WTC11 (cell line): Measurements from ENCODE around the gene SLC6A5.

Source experiments
- FOXK1 ChIP-seq: sonication (generic); formaldehyde crosslinking; IDR thresholded peaks from 2 replicates; pipeline ENCODE4 v1.8.0; 2022; ENCODE audit warnings: mild to moderate bottlenecking, moderate library complexity, missing genetic modification reagents
- NFATC4 ChIP-seq: fragments of 250-450 bp; sonication (Bioruptor Pico); IDR thresholded peaks from 2 replicates; pipeline ENCODE4 v1.9.0; 2021; ENCODE audit warnings: mild to moderate bottlenecking
- NFE2L1 ChIP-seq: sonication (generic); formaldehyde crosslinking; IDR thresholded peaks from 2 replicates; pipeline ENCODE4 v1.8.1; 2023; ENCODE audit warnings: missing genetic modification reagents
- NFYB ChIP-seq: sonication (generic); formaldehyde crosslinking; conservative IDR thresholded peaks from 2 replicates; pipeline ENCODE4 v1.8.0; 2022; ENCODE audit warnings: low read depth, missing genetic modification reagents
- SMAD4 ChIP-seq: sonication (generic); formaldehyde crosslinking; IDR thresholded peaks from 2 replicates; pipeline ENCODE4 v1.8.0; 2022; ENCODE audit warnings: mild to moderate bottlenecking, missing genetic modification reagents
- TCF7 ChIP-seq: sonication (generic); formaldehyde crosslinking; IDR thresholded peaks from 2 replicates; pipeline ENCODE4 v1.8.0; 2022; ENCODE audit warnings: mild to moderate bottlenecking, low read depth, missing genetic modification reagents, moderate library complexity
- ZBTB21 ChIP-seq: sonication (generic); formaldehyde crosslinking; IDR thresholded peaks from 2 replicates; pipeline ENCODE4 v1.8.1; 2023; ENCODE audit warnings: mild to moderate bottlenecking, missing genetic modification reagents, borderline replicate concordance
- ZNF416 ChIP-seq: fragments of 250-450 bp; sonication (Bioruptor Pico); IDR thresholded peaks from 2 replicates; pipeline ENCODE4 v1.9.0; 2021; ENCODE audit warnings: mild to moderate bottlenecking, inconsistent platforms
- TF ChIP-seq, protein P1 (sequence below): sonication (generic); formaldehyde crosslinking; IDR thresholded peaks from 2 replicates; pipeline ENCODE4 v1.8.0; 2022; ENCODE audit warnings: mild to moderate bottlenecking, missing genetic modification reagents
- TF ChIP-seq, protein P2 (sequence below): fragments of 200-600 bp; IDR thresholded peaks from 2 replicates; pipeline ENCODE4 v1.8.0; 2022; ENCODE audit warnings: antibody characterized with exemption
- TF ChIP-seq, protein P3 (sequence below): fragments of 250-450 bp; sonication (Bioruptor Pico); IDR thresholded peaks from 2 replicates; pipeline ENCODE4 v1.9.0; 2021; ENCODE audit warnings: mild to moderate bottlenecking
- TF ChIP-seq, protein P4 (sequence below): sonication (generic); formaldehyde crosslinking; IDR thresholded peaks from 2 replicates; pipeline ENCODE4 v1.8.1; 2023; ENCODE audit warnings: mild to moderate bottlenecking, missing genetic modification reagents, borderline replicate concordance

DNA sequence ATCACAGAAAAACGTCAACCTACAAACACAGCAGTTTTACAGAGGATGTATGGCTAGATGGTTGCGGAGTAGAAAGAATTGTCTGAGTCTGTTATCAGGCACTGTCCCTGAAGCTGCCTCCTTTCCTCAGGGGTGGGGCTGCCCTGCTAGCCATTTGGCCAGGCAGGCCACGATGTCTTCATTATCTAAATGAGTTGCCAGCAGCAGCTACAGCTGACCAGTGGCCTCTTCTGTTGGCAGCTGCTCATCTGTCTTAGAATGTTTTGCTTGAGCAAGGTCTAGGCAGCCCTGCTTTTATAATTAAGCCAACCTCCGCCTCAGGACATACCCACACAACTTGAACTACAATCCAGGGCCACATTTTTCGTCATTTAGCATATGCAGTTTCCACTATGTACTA is 17.5 kb downstream of the SLC6A5 start:
- TF ChIP-seq, protein P1, sequence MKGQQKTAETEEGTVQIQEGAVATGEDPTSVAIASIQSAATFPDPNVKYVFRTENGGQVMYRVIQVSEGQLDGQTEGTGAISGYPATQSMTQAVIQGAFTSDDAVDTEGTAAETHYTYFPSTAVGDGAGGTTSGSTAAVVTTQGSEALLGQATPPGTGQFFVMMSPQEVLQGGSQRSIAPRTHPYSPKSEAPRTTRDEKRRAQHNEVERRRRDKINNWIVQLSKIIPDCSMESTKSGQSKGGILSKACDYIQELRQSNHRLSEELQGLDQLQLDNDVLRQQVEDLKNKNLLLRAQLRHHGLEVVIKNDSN (CRISPR knock-in tag), result no peak
- TF ChIP-seq ZBTB21 (CRISPR knock-in tag), result no peak
- TF ChIP-seq, protein P2, sequence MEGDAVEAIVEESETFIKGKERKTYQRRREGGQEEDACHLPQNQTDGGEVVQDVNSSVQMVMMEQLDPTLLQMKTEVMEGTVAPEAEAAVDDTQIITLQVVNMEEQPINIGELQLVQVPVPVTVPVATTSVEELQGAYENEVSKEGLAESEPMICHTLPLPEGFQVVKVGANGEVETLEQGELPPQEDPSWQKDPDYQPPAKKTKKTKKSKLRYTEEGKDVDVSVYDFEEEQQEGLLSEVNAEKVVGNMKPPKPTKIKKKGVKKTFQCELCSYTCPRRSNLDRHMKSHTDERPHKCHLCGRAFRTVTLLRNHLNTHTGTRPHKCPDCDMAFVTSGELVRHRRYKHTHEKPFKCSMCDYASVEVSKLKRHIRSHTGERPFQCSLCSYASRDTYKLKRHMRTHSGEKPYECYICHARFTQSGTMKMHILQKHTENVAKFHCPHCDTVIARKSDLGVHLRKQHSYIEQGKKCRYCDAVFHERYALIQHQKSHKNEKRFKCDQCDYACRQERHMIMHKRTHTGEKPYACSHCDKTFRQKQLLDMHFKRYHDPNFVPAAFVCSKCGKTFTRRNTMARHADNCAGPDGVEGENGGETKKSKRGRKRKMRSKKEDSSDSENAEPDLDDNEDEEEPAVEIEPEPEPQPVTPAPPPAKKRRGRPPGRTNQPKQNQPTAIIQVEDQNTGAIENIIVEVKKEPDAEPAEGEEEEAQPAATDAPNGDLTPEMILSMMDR, result no peak
- no peak for TF ChIP-seq FOXK1 (CRISPR knock-in tag)
- TF ChIP-seq NFE2L1 (CRISPR knock-in tag), result no peak
- TF ChIP-seq ZNF416, result no peak
- TF ChIP-seq, protein P3, sequence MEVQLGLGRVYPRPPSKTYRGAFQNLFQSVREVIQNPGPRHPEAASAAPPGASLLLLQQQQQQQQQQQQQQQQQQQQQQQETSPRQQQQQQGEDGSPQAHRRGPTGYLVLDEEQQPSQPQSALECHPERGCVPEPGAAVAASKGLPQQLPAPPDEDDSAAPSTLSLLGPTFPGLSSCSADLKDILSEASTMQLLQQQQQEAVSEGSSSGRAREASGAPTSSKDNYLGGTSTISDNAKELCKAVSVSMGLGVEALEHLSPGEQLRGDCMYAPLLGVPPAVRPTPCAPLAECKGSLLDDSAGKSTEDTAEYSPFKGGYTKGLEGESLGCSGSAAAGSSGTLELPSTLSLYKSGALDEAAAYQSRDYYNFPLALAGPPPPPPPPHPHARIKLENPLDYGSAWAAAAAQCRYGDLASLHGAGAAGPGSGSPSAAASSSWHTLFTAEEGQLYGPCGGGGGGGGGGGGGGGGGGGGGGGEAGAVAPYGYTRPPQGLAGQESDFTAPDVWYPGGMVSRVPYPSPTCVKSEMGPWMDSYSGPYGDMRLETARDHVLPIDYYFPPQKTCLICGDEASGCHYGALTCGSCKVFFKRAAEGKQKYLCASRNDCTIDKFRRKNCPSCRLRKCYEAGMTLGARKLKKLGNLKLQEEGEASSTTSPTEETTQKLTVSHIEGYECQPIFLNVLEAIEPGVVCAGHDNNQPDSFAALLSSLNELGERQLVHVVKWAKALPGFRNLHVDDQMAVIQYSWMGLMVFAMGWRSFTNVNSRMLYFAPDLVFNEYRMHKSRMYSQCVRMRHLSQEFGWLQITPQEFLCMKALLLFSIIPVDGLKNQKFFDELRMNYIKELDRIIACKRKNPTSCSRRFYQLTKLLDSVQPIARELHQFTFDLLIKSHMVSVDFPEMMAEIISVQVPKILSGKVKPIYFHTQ (CRISPR knock-in tag), result no peak
- TF ChIP-seq TCF7 (CRISPR knock-in tag), result no peak
- TF ChIP-seq NFATC4 (CRISPR knock-in tag), result no peak
- TF ChIP-seq, protein P4, sequence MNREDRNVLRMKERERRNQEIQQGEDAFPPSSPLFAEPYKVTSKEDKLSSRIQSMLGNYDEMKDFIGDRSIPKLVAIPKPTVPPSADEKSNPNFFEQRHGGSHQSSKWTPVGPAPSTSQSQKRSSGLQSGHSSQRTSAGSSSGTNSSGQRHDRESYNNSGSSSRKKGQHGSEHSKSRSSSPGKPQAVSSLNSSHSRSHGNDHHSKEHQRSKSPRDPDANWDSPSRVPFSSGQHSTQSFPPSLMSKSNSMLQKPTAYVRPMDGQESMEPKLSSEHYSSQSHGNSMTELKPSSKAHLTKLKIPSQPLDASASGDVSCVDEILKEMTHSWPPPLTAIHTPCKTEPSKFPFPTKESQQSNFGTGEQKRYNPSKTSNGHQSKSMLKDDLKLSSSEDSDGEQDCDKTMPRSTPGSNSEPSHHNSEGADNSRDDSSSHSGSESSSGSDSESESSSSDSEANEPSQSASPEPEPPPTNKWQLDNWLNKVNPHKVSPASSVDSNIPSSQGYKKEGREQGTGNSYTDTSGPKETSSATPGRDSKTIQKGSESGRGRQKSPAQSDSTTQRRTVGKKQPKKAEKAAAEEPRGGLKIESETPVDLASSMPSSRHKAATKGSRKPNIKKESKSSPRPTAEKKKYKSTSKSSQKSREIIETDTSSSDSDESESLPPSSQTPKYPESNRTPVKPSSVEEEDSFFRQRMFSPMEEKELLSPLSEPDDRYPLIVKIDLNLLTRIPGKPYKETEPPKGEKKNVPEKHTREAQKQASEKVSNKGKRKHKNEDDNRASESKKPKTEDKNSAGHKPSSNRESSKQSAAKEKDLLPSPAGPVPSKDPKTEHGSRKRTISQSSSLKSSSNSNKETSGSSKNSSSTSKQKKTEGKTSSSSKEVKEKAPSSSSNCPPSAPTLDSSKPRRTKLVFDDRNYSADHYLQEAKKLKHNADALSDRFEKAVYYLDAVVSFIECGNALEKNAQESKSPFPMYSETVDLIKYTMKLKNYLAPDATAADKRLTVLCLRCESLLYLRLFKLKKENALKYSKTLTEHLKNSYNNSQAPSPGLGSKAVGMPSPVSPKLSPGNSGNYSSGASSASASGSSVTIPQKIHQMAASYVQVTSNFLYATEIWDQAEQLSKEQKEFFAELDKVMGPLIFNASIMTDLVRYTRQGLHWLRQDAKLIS (CRISPR knock-in tag), result no peak
- no peak for TF ChIP-seq NFYB (CRISPR knock-in tag)
- TF ChIP-seq SMAD4 (CRISPR knock-in tag), result no peak
